Right ventricle myocardium inferior (tissue), 1 donor: ENCODE measurements around the gene PRKRA. TPM values are rescaled to one million over a fixed set of nuclear protein-coding genes. Genes with fewer than 3 reads are reported as not detected.
"Not testable (repeated sequence)": the region's sequence is repeated elsewhere in the genome, so short reads cannot be mapped to it uniquely, and the experiment has no call there.

Experiments
- ATAC-seq: fragments of 200-7000 bp; cut with Tn5 transposase; one replicate; pipeline ENCODE4 v1.9.1; 2020; ENCODE audit warnings: mild to moderate bottlenecking, moderate library complexity
- DNase-seq: peaks from one replicate; pipeline ENCODE4 v3.0.0; 2021; ENCODE audit errors: missing footprints
- intact Hi-C: fragments of 100-400 bp; cut with DNase I; formaldehyde crosslinking; loops from one replicate; pipeline ENCODE4 v1.11.0; 2022
- total RNA-seq: library from RNA; stranded (reverse); fragmentation: NEBNext Ultra II Directional; extraction: Animal tissue kit (Norgen Biotek cat#: 25700); gene quantifications from one replicate; pipeline ENCODE4 v1.2.1, GENCODE V29; 2021
- donor health status: DM: no; HTN: yes; CAD: no; lungs with severe emphysema.

Gene PRKRA
- total RNA-seq, 1 donor from 2014 or later = 45.4 TPM

GRCh38 chr2:178473373-178473772 lies 22.4 kb upstream of the PRKRA start:
- intact Hi-C loops = no loop called here
- no peak for ATAC-seq
- DNase-seq = no peak

- intact Hi-C loops, ATAC-seq, DNase-seq: not testable (repeated sequence)
Measured at GRCh38 chr2:178471313-178471712, 20.3 kb upstream of the PRKRA start.

GRCh38 chr2:178469219-178469849 lies 18.4 kb upstream of the PRKRA start:
- intact Hi-C loops = no loop called here

GRCh38 chr2:178457390-178457886 lies 6.5 kb upstream of the PRKRA start:
- no peak for ATAC-seq
- intact Hi-C loops = no loop called here
- DNase-seq = no peak

More at GRCh38 chr2:178469219-178469849, 18.4 kb upstream of the PRKRA start:
- DNase-seq = no peak
- ATAC-seq = no peak

GRCh38 chr2:178455947-178456346 lies 5.0 kb upstream of the PRKRA start:
- no peak for DNase-seq
- no peak for ATAC-seq
- intact Hi-C loops = no loop called here

- DNase-seq = no peak
- intact Hi-C loops = no loop called here
- ATAC-seq = no peak
Measured at GRCh38 chr2:178452870-178453269, 1.9 kb upstream of the PRKRA start.

GRCh38 chr2:178452334-178452733 lies 1.4 kb upstream of the PRKRA start:
- ATAC-seq = no peak
- DNase-seq = no peak
- intact Hi-C loops = no loop called here

- no peak for DNase-seq
- intact Hi-C loops = loop anchor here (2.0 kb wide), 1 partner anchor 36 kb away; no protein-coding TSS in a partner anchor
- ATAC-seq = no peak
Measured at GRCh38 chr2:178450524-178450773, 526 bp downstream of the PRKRA start.

GRCh38 chr2:178449700-178450523 lies 1.1 kb downstream of the PRKRA start:
- no peak for ATAC-seq
- no peak for DNase-seq
- intact Hi-C loops = loop anchor here (2.0 kb wide), 1 partner anchor 35 kb away; no protein-coding TSS in a partner anchor

- ATAC-seq = no peak
- intact Hi-C loops = no loop called here
- no peak for DNase-seq
Measured at GRCh38 chr2:178448968-178449661, 1.9 kb downstream of the PRKRA start.

- no peak for DNase-seq
- ATAC-seq = no peak
- intact Hi-C loops = no loop called here
Measured at GRCh38 chr2:178441426-178441825, 9.5 kb downstream of the PRKRA start.

- intact Hi-C loops = no loop called here
- ATAC-seq (no peak), DNase-seq (no peak)
Measured at GRCh38 chr2:178436662-178437061, 14.3 kb downstream of the PRKRA start.

GRCh38 chr2:178429336-178429735 lies 21.6 kb downstream of the PRKRA start:
- ATAC-seq (no peak), DNase-seq (no peak)
- intact Hi-C loops = no loop called here

- ATAC-seq (no peak), DNase-seq (no peak)
- intact Hi-C loops = no loop called here
Measured at GRCh38 chr2:178428396-178428806, 22.6 kb downstream of the PRKRA start.

- ATAC-seq (no peak), DNase-seq (no peak)
- intact Hi-C loops = no loop called here
Measured at GRCh38 chr2:178427458-178427857, 23.5 kb downstream of the PRKRA start.

GRCh38 chr2:178426388-178426787 lies 24.6 kb downstream of the PRKRA start:
- DNase-seq (no peak), ATAC-seq (no peak)
- intact Hi-C loops = no loop called here

- intact Hi-C loops = no loop called here
- no peak for ATAC-seq
Measured at GRCh38 chr2:178425255-178425827, 25.6 kb downstream of the PRKRA start.

GRCh38 chr2:178423746-178424145 lies 27.2 kb downstream of the PRKRA start:
- intact Hi-C loops, DNase-seq, ATAC-seq: not testable (repeated sequence)

More at GRCh38 chr2:178425255-178425827, 25.6 kb downstream of the PRKRA start:
- DNase-seq = no peak

- intact Hi-C loops = no loop called here
- DNase-seq (no peak), ATAC-seq (no peak)
Measured at GRCh38 chr2:178422097-178422496, 28.9 kb downstream of the PRKRA start.
